Osteocyte (in vitro differentiated cells): ENCODE measurements around the gene CAMK2D. TPM values are rescaled to one million over a fixed set of nuclear protein-coding genes. Genes with fewer than 3 reads are reported as not detected.

Experiments used
- DNase-seq: peaks from one replicate; pipeline ENCODE4 v3.0.0; 2021; ENCODE audit warnings: mixed read lengths; ENCODE audit not compliant: unreplicated experiment; ENCODE audit errors: extremely low spot score
- H3K27ac Mint-ChIP-seq: one replicate; pipeline ENCODE4 v1.8.0; 2021; ENCODE audit warnings: mild to moderate bottlenecking, mixed read lengths; ENCODE audit not compliant: unreplicated experiment
- H3K27me3 Mint-ChIP-seq: one replicate; pipeline ENCODE4 v1.8.0; 2021; ENCODE audit warnings: mixed read lengths; ENCODE audit not compliant: unreplicated experiment
- H3K36me3 Mint-ChIP-seq: one replicate; pipeline ENCODE4 v1.8.0; 2021; ENCODE audit warnings: mixed read lengths; ENCODE audit not compliant: unreplicated experiment
- H3K4me1 Mint-ChIP-seq: one replicate; pipeline ENCODE4 v1.8.0; 2021; ENCODE audit warnings: mixed read lengths; ENCODE audit not compliant: unreplicated experiment
- H3K4me3 Mint-ChIP-seq: one replicate; pipeline ENCODE4 v1.8.0; 2021; ENCODE audit warnings: mild to moderate bottlenecking, moderate library complexity, mixed read lengths; ENCODE audit not compliant: unreplicated experiment
- H3K9me3 Mint-ChIP-seq: one replicate; pipeline ENCODE4 v1.8.0; 2021; ENCODE audit warnings: mixed read lengths; ENCODE audit not compliant: unreplicated experiment
- total RNA-seq: library from RNA; stranded (reverse); gene quantifications from 2 replicates; pipeline ENCODE4 v1.2.1, GENCODE V29; 2021
- TF ChIP-seq, protein P1 (sequence below): fragments of 200-600 bp; sonication (generic); IDR thresholded peaks from 2 replicates; pipeline ENCODE4 v1.5.0; 2021; ENCODE audit warnings: antibody characterized with exemption, mild to moderate bottlenecking, moderate library complexity

The CAMK2D gene
- total RNA-seq, 1 donor from 2014 or later = 84.3 TPM

DNA sequence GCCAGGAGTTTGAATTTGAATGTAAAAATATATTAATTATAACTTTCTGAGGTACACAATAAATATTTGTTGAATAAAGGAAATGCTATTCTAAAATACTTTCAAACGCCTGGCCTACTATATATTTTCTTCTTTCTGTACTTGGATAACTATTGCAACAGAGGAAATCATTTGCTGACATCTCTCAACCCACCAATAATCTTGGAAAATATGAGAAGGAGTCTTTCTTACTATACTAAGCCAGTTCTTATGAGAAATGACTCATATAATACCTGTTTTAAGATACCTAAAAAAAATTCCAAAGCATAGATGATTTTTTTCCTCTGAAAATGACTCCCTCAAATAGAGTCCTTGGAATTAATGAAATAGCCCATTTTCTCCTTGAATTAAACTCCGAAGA, 64.1 kb downstream of the CAMK2D start:
- DNase-seq = no peak
- TF ChIP-seq, protein P1, sequence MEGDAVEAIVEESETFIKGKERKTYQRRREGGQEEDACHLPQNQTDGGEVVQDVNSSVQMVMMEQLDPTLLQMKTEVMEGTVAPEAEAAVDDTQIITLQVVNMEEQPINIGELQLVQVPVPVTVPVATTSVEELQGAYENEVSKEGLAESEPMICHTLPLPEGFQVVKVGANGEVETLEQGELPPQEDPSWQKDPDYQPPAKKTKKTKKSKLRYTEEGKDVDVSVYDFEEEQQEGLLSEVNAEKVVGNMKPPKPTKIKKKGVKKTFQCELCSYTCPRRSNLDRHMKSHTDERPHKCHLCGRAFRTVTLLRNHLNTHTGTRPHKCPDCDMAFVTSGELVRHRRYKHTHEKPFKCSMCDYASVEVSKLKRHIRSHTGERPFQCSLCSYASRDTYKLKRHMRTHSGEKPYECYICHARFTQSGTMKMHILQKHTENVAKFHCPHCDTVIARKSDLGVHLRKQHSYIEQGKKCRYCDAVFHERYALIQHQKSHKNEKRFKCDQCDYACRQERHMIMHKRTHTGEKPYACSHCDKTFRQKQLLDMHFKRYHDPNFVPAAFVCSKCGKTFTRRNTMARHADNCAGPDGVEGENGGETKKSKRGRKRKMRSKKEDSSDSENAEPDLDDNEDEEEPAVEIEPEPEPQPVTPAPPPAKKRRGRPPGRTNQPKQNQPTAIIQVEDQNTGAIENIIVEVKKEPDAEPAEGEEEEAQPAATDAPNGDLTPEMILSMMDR = no peak
- no peak overlapping the region for H3K4me3 Mint-ChIP-seq
- no peaks in the 10 kb centered on the region for H3K9me3 Mint-ChIP-seq
- H3K27me3 Mint-ChIP-seq = no peaks in the 10 kb centered on the region
- no peak overlapping the region for H3K27ac Mint-ChIP-seq
- peaks cover 42% of the 10 kb centered on the region for H3K4me1 Mint-ChIP-seq
- H3K36me3 Mint-ChIP-seq = peaks cover 2% of the 10 kb centered on the region

DNA sequence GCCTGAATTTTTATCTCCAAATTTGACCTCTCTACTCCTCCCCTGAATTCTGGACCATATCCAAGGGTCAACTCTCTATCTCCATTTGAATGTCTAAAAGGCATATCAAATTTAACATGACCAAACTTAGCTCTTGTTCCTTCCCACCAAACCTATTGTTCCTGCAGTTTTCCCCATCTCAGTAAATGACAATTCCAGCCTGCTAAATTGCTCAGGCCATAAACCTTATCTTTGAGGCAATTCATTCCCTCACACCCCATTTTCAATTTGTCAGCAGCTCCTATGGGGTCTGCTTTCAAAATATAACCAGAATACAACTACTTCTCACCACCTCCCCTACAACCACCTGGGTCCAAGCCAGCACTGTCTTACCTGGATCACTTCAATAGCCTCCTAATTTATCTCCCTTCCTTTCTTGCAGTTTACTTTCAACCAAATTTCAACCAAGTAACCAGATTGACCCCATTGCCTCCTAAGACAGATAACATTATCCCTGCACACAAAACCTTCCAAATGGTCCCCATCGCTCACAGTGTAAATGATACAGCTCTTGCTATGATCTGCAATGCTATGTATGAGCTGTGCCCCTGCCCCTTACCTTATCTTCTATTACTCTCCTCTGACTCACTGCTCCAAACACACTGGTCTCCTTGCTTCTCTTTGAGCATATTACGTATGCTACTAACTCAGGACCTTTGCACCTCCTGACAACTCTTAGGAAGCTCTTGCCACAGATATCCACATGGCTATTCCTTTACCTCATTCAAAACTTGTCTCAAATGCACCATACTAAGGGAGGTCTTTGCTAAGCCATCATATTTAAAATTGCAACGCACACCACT, 66.0 kb downstream of the CAMK2D start:
- H3K9me3 Mint-ChIP-seq = no peaks in the 10 kb centered on the region
- peaks cover 31% of the 10 kb centered on the region for H3K4me1 Mint-ChIP-seq
- TF ChIP-seq, protein P1 = no peak
- no peak overlapping the region for H3K27ac Mint-ChIP-seq
- H3K4me3 Mint-ChIP-seq = no peak overlapping the region
- DNase-seq = no peak
- H3K36me3 Mint-ChIP-seq = peaks cover 2% of the 10 kb centered on the region
- no peaks in the 10 kb centered on the region for H3K27me3 Mint-ChIP-seq

DNA sequence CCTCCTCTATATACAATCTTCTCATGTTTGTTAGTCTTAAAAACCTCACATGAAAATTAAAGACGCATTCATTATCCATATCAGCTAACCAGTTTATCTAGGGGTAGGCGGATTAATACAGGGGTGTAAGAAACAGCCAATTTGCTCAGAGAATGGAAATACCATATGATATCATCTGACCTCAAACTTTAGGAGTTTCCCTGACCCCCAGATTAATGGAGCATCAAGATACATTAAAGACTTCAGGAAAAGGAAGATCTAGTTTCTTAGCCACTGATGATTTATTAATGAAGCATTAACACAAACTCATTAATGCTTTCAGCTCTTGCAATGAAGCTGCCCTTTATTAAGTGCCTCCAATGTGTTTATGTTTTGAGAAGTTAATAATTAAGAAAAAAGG, 67.5 kb downstream of the CAMK2D start:
- Mint-ChIP-seq H3K4me3 (no peak overlapping the region), H3K4me1 (peaks cover 21% of the 10 kb centered on the region), H3K27ac (no peak overlapping the region), H3K27me3 (no peaks in the 10 kb centered on the region), H3K36me3 (peaks cover 10% of the 10 kb centered on the region), H3K9me3 (no peaks in the 10 kb centered on the region)
- no peak for DNase-seq
- TF ChIP-seq, protein P1 = no peak

DNA sequence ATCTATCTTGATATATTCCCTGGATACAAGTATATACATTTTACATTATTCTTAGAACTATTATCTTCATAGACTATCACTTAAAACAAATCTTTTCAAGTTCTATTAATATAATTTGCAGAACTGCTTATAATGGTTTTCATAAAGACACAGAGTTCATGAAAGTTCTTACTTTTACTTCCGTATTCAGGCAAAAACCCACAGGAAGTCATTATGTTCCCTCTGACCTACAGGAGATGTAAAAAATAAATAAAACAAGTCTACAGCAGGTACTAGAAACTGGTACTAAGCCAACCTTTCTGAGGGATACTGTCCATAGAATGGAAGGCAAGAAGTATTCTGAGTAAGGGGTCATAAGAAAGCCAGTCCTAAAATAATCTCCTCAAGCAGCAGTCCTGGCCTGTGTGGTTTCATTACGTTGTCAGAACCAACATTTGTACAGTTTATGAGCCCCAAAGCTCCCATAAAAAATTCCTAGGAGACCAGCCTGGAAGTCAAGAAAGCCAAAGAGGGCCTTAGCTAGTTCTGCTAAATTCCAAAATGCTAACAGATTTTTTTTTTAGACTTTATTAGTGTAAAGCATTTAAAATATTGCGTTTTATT, 68.6 kb downstream of the CAMK2D start:
- TF ChIP-seq, protein P1 = no peak
- Mint-ChIP-seq H3K4me1 (peaks cover 24% of the 10 kb centered on the region), H3K27me3 (no peaks in the 10 kb centered on the region), H3K4me3 (no peak overlapping the region), H3K27ac (peak overlapping the region; percentile 57), H3K9me3 (no peaks in the 10 kb centered on the region), H3K36me3 (peaks cover 10% of the 10 kb centered on the region)
- no peak for DNase-seq

DNA sequence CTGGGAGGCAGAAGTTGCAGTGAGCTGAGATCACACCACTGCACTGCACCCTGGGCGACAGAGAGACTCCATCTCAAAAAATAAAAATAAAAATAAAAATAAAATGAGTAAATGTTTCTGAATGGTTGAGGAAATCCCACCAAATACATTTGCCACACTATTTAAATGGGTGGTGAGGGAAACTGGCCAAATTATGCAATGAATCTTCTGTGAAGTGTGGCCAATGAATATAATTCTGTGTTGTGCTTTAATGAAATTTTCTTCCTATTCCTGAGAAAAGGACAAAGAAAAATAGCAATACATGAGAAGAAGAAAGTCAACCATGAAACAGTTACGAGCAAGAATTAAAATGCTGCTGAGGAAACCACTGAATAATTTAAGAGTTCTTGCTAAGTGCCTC, 69.9 kb downstream of the CAMK2D start:
- Mint-ChIP-seq H3K9me3 (no peaks in the 10 kb centered on the region), H3K27me3 (no peaks in the 10 kb centered on the region), H3K4me3 (no peak overlapping the region), H3K27ac (no peak overlapping the region), H3K36me3 (peaks cover 10% of the 10 kb centered on the region), H3K4me1 (peaks cover 34% of the 10 kb centered on the region)
- TF ChIP-seq, protein P1 = no peak
- no peak for DNase-seq
